KG1 (cell line): ENCODE data around the gene COL8A2.

Experiments
- DNase-seq: peaks from one replicate; lab custom pipeline; 2025; lab: John Stamatoyannopoulos, UW

Gene COL8A2

GRCh38 chr1:36137226-36137625 is 12.2 kb upstream of the COL8A2 start:
- no peak for DNase-seq

DNA sequence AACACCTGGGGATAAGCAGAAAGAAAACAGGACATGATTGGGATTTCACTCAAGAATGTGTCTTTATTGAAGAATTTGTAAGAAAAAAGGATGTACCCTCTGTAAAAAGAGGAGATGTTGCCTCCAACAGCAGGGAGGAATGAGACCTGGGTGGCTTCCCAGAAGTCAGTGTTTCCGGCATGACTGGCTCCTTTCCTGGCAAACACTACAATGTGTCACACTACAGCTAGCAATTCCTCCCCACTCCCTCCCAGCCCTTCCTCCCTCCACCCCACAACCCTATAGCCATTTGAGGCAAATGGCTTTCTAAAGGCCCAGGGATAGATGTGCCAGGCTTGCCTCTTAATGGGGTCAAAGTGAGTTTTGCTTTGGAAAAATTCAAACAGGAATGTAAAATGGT is 11.5 kb upstream of the COL8A2 start:
- DNase-seq = no peak

GRCh38 chr1:36135796-36136195 is 10.8 kb upstream of the COL8A2 start:
- DNase-seq = no peak

GRCh38 chr1:36135330-36135667 is 10.3 kb upstream of the COL8A2 start:
- DNase-seq = no peak

- no peak for DNase-seq
These were observed 9.7 kb upstream of the COL8A2 start for GRCh38 chr1:36134505-36135329.

DNA sequence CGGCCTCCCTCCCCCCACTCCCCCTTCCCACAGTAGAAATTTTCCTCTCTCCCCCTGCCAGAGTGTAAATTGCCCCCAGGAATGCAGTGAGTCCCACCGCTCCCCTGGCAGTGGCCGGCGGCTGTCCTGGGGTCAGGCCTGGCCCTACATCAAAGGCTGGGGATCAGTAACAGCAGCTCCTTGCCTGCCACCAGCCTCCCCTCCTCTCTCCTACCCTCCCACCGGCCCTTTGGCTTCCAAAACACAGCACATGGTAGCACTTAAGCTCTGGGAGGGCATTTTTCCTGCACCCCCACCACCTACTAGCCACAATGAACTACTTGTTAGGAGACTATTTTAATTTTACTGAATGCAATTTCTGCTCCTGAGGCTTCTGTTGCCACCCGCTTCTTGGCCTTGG is 9.0 kb upstream of the COL8A2 start:
- no peak for DNase-seq

- DNase-seq = no peak
These were observed 8.5 kb upstream of the COL8A2 start for GRCh38 chr1:36133484-36133883.

DNA sequence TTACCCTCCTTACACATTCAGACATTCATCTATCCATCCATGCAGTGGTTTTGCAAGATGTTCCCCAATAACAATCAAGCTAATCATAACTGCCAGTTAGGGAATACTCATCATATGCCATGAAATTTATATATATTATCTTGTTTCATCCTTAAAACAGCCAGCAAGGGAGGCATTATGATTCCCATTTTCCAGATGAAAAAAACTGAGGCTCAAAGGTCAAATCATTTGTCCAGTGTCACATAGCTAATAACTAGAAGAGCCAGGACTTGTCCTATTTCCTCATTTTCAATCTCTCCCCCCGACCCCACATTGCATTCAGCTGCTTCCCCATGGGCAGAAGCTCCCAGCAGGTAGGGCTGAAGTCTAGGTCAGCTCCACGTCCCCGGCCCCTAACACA is 7.0 kb upstream of the COL8A2 start:
- DNase-seq = no peak

- DNase-seq = no peak
These were observed 3.8 kb upstream of the COL8A2 start for GRCh38 chr1:36128905-36129206.

GRCh38 chr1:36128126-36128904 is 3.3 kb upstream of the COL8A2 start:
- DNase-seq = no peak

- DNase-seq = no peak
These were observed 1.9 kb upstream of the COL8A2 start for GRCh38 chr1:36126797-36127500.

DNA sequence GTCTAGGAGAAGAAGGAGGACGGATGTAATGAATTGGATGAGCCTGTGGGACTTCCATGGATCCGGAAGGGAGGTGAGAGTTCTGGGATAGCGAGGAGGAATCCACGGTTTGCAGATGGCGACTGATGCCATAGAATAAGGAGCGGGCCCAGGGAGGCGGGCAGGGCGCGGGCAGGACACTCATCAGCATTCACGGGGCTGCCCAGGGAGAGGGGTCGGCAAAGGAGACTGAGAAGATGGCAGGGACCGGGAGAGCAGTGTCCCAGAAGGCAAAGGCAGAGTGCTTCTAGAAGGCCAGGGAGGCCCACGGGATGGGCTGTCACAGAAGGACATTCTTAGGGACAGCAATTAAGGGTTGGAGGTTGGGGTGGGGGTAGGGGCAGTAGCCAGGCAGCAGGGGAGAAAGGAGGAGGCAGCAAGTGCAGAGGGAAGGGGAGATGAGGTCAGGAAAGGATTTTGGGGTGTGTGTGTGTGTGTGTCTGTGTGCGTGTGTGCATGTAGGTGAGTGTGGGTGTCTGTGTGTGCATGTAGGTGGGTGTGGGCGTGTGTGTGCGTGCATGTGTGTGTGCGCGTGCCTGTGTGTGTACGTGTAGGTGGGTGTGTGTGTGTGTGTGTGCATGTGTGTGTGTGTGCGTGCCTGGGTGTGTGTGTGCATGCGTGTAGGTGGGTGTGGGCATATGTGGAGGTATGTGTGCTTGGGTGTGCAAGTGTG is 1.1 kb upstream of the COL8A2 start:
- DNase-seq = no peak

GRCh38 chr1:36124404-36125128 is 456 bp downstream of the COL8A2 start:
- no peak for DNase-seq

GRCh38 chr1:36123356-36123755 is 1.7 kb downstream of the COL8A2 start:
- no peak for DNase-seq

DNA sequence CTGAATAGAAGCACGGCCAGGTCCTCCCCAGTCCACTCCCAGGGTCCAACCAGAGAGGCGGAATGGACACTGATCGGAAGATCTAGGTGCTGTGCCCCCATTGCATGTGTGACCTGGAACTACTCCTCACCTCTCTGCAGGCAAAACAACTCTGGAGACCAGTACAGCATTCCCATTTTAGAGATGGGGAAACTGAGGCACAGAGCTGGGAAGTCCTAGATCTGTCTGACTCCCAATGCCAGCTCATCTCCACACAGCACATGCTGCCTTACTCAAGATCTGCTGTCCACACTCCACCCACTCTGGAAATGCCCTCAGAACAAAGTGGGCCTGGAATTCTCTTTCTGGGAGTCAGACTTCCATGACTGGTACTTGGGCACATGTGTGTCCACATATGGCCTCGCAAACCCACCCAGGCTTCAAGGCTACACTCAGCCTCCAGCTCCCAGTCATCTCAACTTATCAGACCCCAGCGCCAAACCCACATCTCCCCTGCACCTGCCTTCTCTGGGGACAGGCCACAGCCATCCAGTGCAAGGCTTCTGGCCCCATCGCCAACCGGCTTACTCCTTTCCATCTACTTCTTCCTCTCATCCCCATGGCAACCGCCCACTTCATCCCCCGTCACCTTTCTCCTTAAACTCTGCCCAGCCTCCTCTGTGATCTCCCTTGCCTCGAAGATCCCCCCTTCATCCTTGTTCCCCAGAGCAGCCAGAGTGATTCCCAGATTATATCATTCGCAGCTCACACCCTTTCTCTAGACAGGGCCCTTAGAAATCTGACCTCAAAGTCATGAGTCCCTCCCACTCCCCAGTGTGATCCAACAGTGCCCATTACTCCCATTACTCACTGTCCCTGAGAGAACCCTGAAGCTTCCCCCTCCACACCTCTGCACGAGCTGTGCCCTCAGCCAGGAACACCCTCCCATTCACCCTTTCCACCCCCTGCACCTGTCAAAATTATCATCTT is 2.7 kb downstream of the COL8A2 start:
- no peak for DNase-seq

DNA sequence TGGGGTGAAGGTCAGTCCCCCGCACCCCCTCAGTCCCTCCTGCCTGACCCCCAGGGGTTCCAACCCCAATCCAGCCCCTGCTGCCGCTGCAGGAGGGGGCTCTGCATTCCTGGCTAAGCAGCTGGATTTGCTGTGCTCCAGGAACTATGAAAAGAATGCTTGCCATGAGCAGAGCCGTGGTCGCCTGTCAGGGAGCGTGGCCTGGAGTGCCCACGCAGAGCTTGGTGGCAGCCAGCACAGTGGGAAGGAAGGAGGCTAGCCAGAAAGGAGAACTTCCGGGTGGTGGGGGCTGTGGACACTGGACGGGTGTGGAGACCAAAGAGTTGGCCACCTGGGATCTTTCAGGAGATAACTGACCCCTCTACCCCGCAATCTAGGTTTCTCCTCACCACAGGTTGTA is 5.6 kb downstream of the COL8A2 start:
- DNase-seq = no peak

GRCh38 chr1:36118447-36119204 is 6.4 kb downstream of the COL8A2 start:
- no peak for DNase-seq

GRCh38 chr1:36116901-36117300 is 8.1 kb downstream of the COL8A2 start:
- DNase-seq = no peak

DNA sequence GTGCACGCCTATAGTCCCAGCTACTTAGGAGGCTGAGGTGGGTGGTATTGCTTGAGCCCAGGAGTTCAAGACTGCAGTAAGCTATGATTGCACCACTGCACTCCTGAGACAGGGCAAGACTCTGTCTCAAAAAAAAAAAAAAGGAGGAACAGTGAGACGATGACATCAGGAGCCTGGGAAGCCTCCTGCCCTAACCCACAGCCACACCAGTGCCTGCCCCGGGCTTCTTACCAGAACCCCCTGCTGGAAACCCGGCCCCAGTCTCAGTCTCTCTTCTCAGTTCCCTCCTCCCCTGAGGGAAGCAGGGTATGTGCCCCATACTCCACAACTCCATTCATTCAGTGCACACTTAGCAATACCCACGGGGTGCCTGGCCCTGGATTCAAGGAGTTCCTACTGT is 9.1 kb downstream of the COL8A2 start:
- no peak for DNase-seq

GRCh38 chr1:36115200-36115669 is 9.8 kb downstream of the COL8A2 start:
- DNase-seq = no peak
